GM18526 (cell line): ENCODE measurements around the gene SAG.

Experiments used
- POLR2A ChIP-seq: IDR thresholded peaks from 3 replicates; pipeline ENCODE4 v1.6.1; 2011; ENCODE audit not compliant: insufficient read length; ENCODE audit errors: extremely low read depth

Gene SAG

DNA sequence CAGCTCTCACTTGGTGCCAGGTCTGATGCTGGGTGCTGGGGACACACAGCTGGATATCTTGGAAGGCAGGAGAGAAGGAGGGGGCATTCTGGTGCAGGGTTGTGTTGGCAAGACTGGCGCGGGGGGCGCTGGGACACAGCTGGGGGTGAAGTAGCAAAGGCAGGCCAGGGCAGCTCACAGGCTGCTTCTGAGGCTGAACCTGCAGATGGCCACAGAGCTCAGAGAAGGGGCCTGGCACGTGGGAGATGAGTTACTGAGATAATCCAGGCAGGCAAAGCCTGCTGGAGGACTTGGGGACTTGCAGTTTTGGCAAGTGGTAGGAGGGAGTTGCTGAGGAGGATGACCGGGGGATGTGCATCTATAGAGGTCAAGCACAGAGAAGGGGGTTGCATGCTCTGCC lies 30.4 kb downstream of the SAG start:
- TF ChIP-seq POLR2A = no peak

DNA sequence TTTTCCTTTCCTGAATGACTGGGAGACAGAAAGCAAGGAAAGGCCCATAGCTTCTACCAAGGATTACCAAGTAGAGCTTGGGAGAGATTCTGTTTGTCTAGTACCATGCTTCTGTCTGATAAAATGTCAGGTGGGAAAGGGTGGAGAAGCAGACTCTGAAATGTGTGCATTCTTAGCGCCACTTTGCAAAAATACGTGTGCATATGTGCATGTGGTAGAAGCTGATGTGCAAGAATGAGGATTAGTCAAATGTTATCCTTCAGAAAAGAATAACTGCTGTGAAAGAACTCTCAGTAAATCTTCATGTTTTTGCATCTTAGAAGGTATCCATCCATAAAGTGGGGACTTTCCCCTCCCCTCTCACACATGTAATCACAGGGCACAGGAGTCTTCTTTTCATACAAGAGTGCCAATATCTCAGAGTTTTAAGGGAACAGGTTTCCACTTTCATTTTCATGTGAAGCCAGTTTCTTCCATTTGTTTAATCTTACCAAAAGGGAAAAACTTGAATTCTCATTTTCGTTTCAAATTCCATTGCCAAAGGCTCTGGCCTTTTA lies 31.3 kb downstream of the SAG start:
- no peak for TF ChIP-seq POLR2A

- TF ChIP-seq POLR2A = no peak
Observed at GRCh38 chr2:233339427-233339826, 31.8 kb downstream of the SAG start.

- no peak for TF ChIP-seq POLR2A
Observed at GRCh38 chr2:233341296-233341695, 33.7 kb downstream of the SAG start.

- no peak for TF ChIP-seq POLR2A
Observed at GRCh38 chr2:233342301-233342700, 34.7 kb downstream of the SAG start.

DNA sequence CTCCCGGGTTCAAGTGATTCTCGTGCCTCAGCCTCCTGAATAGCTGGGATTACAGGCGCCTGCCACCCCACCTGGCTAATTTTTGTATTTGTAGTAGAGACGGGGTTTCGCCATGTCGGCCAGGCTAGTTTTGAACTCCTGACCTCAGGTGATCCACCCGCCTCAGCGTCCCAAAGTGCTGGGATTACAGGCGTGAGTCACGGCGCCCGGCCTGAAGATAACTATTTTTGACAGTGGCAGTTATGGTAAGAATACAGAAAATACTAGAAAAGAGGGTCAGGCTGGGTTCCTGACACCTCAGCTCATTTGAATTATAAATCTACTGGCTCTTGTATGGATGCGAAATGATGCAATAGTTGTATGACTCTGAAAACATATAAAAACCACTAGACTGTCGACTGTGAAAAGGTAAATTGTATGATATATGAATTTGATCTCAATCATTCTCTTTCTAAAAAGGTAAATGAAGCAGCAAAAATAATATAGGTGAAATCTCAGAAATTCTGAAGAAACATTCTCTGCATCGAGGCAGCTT lies 35.6 kb downstream of the SAG start:
- no peak for TF ChIP-seq POLR2A

DNA sequence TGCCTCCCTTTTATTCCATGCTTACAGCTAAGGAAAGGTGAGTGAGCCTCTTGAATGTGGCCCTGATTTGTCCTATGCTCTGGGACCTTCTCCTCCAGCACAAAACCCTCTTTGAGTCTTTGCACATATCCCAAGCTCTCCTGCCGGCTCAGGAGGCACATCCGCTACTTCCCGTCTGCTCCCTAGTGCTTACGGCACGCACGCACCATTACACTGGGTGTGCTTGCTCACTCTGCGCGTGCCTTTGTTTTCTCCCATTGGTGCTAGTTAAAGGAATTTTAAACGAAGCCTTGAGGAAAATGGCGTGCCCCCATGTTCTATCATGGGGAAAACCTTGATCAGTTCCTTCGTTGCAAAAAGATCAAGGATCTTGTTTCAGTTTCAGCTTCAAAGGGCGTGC lies 38.8 kb downstream of the SAG start:
- TF ChIP-seq POLR2A = no peak

- TF ChIP-seq POLR2A = no peak
Observed at GRCh38 chr2:233346930-233347329, 39.3 kb downstream of the SAG start.

DNA sequence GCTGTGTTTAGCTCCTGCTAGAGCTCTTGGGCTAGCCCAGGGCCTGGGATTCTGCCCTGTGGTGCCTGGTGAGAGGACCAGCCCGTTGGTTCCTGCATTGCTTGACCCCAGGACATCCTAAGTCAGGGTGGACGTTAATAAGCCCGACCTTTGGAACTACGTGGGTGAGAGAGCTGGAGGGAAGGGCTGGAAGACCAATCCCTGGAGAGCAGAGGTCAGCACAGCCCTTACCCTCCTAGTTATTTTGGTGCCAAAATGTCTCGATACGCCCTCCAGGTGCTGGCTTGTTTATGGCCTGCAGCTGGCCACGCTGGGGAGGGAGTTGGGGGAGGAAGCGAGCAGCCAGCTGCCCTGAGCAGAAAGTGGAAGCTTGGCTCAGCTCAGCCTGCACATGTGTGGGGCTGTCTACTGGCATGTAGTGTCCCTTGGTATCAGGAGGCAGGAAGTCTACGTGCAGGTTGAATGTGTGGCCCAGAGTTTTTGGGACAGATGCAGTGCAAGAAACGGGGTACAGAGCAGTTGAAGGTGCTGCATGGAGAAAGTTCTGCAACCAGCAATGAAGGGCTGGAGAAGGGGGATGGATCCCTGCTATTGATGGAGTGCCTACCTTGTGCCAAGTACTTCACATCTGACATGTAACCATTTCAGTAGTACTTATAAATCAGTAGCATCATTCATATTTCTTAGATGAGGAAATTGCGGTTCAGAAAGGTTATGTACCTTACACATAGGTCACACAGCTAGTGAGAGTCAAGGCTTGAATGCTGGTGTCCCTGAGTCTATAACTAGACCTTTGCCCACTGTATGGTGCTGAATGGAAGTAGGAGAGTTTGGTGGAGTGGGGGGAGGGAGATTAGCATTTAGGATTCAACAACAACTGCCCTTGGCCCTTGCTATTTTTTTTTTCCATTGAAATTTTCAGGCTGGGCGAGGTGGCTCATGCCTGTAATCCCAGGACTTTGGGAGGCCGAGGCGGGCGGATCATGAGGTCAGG lies 41.7 kb downstream of the SAG start:
- TF ChIP-seq POLR2A = no peak

DNA sequence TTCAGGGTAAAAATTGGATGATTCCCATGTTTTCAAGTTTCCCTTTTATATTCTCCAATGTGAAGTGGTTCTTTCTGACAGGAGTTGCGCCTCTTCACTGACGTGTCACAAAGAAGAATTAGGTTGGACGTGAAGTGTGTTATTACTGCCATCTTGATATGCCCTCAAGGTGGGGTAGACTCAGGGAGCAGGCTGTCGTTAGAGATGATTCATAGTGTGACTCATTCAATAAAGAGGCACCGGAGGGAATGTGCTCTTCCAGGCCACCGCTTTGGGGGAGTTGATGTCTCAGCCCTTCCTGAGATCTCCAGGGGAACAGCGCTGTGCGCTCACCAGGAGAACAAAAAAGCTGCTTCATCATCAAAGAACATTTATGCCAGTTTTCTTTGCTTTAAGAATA lies 43.1 kb downstream of the SAG start:
- TF ChIP-seq POLR2A = no peak

GRCh38 chr2:233351423-233351822 lies 43.8 kb downstream of the SAG start:
- no peak for TF ChIP-seq POLR2A

GRCh38 chr2:233352141-233352842 lies 44.7 kb downstream of the SAG start:
- no peak for TF ChIP-seq POLR2A

GRCh38 chr2:233353101-233353768 lies 45.6 kb downstream of the SAG start:
- TF ChIP-seq POLR2A = no peak

GRCh38 chr2:233353769-233354499 lies 46.3 kb downstream of the SAG start, which contains the start of gene DGKD:
Gene DGKD (plus strand): TSS chr2:233354494. CDS start chr2:233354519, 25 bp downstream.
- TF ChIP-seq POLR2A = no peak
